ENCODE results near the gene SCFD1.
A peak's percentile ranks its signal among the peaks of the same experiment; 100 is the strongest.
"Not testable (repeated sequence)": the region's sequence is repeated elsewhere in the genome, so short reads cannot be mapped to it uniquely, and the experiment has no call there.

The SCFD1 gene

DNA sequence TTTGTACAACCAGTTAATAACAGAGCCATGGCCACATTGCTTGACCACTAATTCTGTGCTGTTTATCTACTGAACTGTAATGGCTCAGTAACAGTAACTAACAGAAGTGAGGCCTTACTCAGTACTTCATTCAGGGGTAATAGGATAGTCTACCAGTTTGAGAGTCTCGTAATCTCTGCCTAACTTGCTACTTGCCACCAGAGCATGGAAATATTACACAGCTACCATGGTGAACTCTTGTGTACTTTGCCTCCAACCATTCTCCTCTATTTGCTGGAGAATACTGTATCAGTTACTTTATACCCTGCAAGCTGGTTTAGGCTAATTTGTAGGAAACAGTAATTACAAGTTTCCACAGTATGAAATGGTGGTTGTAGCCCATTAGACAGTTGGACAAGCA, 10.6 kb downstream of the SCFD1 start:
- DNase-seq (ENCODE audit: insufficient read length, low spot score): no peak
- FAIRE-seq: peak; percentile 76
- TF ChIP-seq POU2F2 (IDR thresholded peaks at IDR 0.05; ENCODE audit: low read depth, low read length) (no peak), SPI1 (IDR thresholded peaks at IDR 0.05; ENCODE audit: low read depth, low read length) (no peak), TAF1 (IDR thresholded peaks at IDR 0.05; ENCODE audit: low read depth, low read length) (no peak), POLR2AphosphoS5 (IDR thresholded peaks at IDR 0.05; ENCODE audit: low read depth, low read length) (no peak), POLR2A (IDR thresholded peaks at IDR 0.05; ENCODE audit: low read depth, low read length) (no peak), PAX5 (IDR thresholded peaks at IDR 0.05; ENCODE audit: insufficient read depth, low read length, severe bottlenecking) (no peak)

DNA sequence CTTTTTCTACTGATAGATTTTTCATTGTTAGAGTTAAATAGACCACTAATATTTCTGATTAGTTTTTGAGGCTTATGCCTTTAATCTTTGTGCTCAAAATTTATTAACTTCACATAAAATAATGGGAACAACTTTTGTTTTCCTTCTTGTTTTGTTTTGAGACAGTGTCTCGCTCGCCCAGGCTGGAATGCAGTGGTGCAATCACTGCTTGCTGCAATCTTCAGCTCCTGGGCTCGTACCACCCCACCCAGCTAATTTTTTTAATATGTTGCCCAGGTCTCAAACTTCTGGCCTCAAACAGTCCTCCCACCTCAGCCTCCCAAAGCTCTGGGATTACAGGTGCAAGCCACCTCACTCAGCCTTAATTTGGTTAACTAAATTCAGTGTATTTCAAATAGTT, 16.8 kb downstream of the SCFD1 start:
- TF ChIP-seq PAX5 (IDR thresholded peaks at IDR 0.05; ENCODE audit: insufficient read depth, low read length, severe bottlenecking): no peak
- no peak for TF ChIP-seq SPI1 (IDR thresholded peaks at IDR 0.05; ENCODE audit: low read depth, low read length)
- no peak for TF ChIP-seq TAF1 (IDR thresholded peaks at IDR 0.05; ENCODE audit: low read depth, low read length)
- no peak for TF ChIP-seq POLR2A (IDR thresholded peaks at IDR 0.05; ENCODE audit: low read depth, low read length)
- TF ChIP-seq POLR2AphosphoS5 (IDR thresholded peaks at IDR 0.05; ENCODE audit: low read depth, low read length): no peak
- no peak for TF ChIP-seq POU2F2 (IDR thresholded peaks at IDR 0.05; ENCODE audit: low read depth, low read length)
- no peak for FAIRE-seq
- DNase-seq (ENCODE audit: insufficient read length, low spot score): no peak

DNA sequence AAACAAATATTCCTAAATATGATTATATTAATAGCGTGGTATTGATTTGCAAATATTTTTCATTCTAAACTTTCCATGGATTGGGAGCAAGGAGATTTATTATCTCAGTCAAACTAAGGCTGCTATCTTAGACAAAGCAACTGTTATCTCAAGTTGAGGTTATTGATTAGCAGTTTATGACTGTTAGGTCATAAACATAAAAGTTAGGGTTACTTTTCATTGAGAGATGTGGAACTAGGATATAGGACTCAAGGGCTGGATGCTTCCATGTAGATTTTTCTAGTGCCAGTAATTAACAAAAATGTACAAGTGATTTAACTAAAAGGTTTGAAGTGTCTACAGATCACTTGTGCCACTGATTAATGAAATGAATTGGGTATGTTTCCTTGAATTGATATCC, 19.1 kb downstream of the SCFD1 start:
- TF ChIP-seq POU2F2 (IDR thresholded peaks at IDR 0.05; ENCODE audit: low read depth, low read length) (no peak), POLR2AphosphoS5 (IDR thresholded peaks at IDR 0.05; ENCODE audit: low read depth, low read length) (no peak), POLR2A (IDR thresholded peaks at IDR 0.05; ENCODE audit: low read depth, low read length) (no peak), SPI1 (IDR thresholded peaks at IDR 0.05; ENCODE audit: low read depth, low read length) (no peak), TAF1 (IDR thresholded peaks at IDR 0.05; ENCODE audit: low read depth, low read length) (no peak), PAX5 (IDR thresholded peaks at IDR 0.05; ENCODE audit: insufficient read depth, low read length, severe bottlenecking) (no peak)
- FAIRE-seq (no peak), DNase-seq (ENCODE audit: insufficient read length, low spot score) (no peak)

DNA sequence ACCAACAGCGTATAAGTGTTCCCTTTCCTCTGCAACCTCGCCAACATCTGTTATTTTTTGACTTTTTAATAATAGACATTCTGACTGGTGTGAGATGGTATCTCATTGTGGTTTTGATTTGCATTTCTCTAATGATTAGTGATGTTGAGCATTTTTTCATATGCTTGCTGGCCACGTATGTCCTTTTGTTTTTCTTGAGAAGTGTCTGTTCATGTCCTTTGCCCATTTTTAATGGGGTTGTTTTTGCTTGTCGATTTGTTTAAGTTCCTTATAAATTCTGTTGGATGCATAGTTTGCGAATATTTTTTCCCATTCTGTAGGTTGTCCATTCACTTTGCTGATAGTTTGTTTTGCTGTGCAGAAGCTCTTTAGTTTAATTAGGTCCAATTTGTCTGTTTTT, 22.3 kb downstream of the SCFD1 start:
- DNase-seq (ENCODE audit: insufficient read length, low spot score); FAIRE-seq: not testable (repeated sequence)

DNA sequence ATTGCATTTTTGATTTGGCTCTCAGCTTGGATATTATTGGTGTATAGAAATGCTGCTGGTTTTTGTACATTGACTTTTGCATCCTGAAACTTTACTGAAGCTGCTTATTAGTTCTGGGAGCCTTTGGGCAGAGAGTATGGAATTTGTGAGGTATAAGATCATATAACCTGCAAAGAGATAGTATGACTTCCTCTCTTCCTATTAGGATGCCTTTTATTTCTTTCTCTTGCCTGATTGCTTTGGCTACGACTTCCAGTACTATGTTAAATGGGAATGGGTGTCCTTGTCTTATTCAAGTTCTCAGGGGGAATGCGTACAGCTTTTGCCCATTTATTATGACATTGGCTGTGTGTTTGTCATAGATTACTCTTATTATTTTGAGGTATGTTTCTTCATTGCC, 23.5 kb downstream of the SCFD1 start:
- DNase-seq (ENCODE audit: insufficient read length, low spot score) (no peak), FAIRE-seq (no peak)
- no peak for TF ChIP-seq POLR2A (IDR thresholded peaks at IDR 0.05; ENCODE audit: low read depth, low read length)
- no peak for TF ChIP-seq TAF1 (IDR thresholded peaks at IDR 0.05; ENCODE audit: low read depth, low read length)

DNA sequence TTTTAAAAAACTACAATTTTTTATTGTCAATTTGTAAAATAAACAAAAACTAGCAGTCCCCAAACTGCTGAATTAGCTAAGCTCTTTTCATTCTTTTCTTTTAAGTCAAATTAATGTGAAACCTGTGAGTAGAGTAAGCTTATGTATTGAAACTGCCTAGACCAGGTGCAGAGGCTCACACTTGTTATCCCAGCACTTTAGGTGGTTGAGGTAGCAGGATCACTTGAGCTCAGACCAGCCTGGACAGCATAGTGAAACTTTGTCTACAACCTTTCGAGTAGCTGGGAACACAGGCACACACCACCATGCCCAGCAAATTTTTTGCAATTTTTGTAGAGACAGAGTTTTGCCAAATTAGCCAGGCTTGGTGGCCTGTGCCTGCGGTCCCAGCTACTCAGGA, 26.4 kb downstream of the SCFD1 start:
- TF ChIP-seq PAX5 (IDR thresholded peaks at IDR 0.05; ENCODE audit: insufficient read depth, low read length, severe bottlenecking) (no peak), POU2F2 (IDR thresholded peaks at IDR 0.05; ENCODE audit: low read depth, low read length) (no peak), SPI1 (IDR thresholded peaks at IDR 0.05; ENCODE audit: low read depth, low read length) (no peak), TAF1 (IDR thresholded peaks at IDR 0.05; ENCODE audit: low read depth, low read length) (no peak), POLR2A (IDR thresholded peaks at IDR 0.05; ENCODE audit: low read depth, low read length) (no peak), POLR2AphosphoS5 (IDR thresholded peaks at IDR 0.05; ENCODE audit: low read depth, low read length) (no peak)
- DNase-seq (ENCODE audit: insufficient read length, low spot score): no peak
- no peak for FAIRE-seq

DNA sequence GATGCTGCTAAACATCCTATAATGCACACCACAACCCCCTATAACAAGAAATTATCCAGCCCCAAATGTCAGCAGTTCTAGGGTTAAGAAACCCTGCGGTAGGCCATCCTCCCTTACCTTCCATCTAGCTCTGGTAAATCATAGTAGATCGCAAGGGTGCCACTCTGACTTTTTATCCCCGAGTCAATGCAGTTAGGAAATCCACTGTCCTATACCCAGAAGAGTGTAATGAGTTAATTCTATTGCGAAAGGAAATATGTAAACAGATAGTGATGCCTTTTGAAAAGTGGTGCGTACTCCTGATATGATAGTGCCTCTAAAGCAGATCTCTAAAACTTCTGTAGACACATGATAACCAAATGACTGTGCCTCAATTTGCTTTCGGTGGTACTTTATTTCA, 29.8 kb downstream of the SCFD1 start:
- DNase-seq (ENCODE audit: insufficient read length, low spot score) (no peak), FAIRE-seq (no peak)
- no peak for TF ChIP-seq PAX5 (IDR thresholded peaks at IDR 0.05; ENCODE audit: insufficient read depth, low read length, severe bottlenecking)
- no peak for TF ChIP-seq TAF1 (IDR thresholded peaks at IDR 0.05; ENCODE audit: low read depth, low read length)
- TF ChIP-seq SPI1 (IDR thresholded peaks at IDR 0.05; ENCODE audit: low read depth, low read length): no peak
- TF ChIP-seq POLR2A (IDR thresholded peaks at IDR 0.05; ENCODE audit: low read depth, low read length): no peak
- no peak for TF ChIP-seq POLR2AphosphoS5 (IDR thresholded peaks at IDR 0.05; ENCODE audit: low read depth, low read length)
- TF ChIP-seq POU2F2 (IDR thresholded peaks at IDR 0.05; ENCODE audit: low read depth, low read length): no peak

DNA sequence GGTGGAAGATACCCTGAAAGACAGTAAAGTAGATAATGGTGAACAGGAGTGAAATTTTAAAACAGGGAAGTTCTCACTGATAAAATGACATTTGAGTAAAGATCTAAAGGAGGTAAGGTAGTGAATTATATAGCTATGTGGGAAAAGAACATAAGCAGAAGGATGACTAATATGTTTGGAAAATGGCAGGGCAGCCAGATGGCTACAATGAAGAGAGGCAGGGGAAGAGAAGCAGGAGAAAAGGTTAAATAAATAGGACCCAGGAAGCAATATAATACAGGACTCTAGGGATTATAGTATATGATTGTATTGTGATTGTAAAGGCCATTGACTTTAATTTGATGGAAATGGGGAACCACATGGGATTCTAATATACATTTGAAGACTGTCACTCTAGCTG, 33.0 kb downstream of the SCFD1 start:
- FAIRE-seq: no peak
- no peak for DNase-seq (ENCODE audit: insufficient read length, low spot score)
- no peak for TF ChIP-seq PAX5 (IDR thresholded peaks at IDR 0.05; ENCODE audit: insufficient read depth, low read length, severe bottlenecking)
- no peak for TF ChIP-seq POLR2A (IDR thresholded peaks at IDR 0.05; ENCODE audit: low read depth, low read length)
- no peak for TF ChIP-seq POU2F2 (IDR thresholded peaks at IDR 0.05; ENCODE audit: low read depth, low read length)
- no peak for TF ChIP-seq SPI1 (IDR thresholded peaks at IDR 0.05; ENCODE audit: low read depth, low read length)
- TF ChIP-seq TAF1 (IDR thresholded peaks at IDR 0.05; ENCODE audit: low read depth, low read length): no peak
- TF ChIP-seq POLR2AphosphoS5 (IDR thresholded peaks at IDR 0.05; ENCODE audit: low read depth, low read length): no peak

DNA sequence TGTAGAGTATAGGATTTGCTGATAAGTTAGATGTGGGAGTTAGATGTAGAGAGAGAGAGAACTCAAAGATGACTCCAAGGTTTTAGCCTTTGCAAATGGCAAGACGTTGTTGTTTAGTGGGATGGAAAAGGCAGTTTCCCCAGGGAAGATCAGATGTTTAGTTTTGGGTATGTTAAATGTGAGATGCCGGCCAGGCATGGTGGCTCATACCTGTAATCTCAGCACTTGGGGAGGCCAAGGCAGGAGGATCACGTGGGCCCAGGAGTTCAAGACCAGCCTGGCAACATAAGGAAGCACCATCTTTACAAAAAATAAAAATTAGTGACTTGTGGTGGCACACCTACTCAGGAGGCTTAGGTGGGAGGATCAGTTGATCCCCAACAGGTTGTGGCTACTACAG, 33.5 kb downstream of the SCFD1 start:
- no peak for TF ChIP-seq POLR2A (IDR thresholded peaks at IDR 0.05; ENCODE audit: low read depth, low read length)
- no peak for TF ChIP-seq SPI1 (IDR thresholded peaks at IDR 0.05; ENCODE audit: low read depth, low read length)
- TF ChIP-seq POLR2AphosphoS5 (IDR thresholded peaks at IDR 0.05; ENCODE audit: low read depth, low read length): no peak
- no peak for TF ChIP-seq PAX5 (IDR thresholded peaks at IDR 0.05; ENCODE audit: insufficient read depth, low read length, severe bottlenecking)
- no peak for TF ChIP-seq POU2F2 (IDR thresholded peaks at IDR 0.05; ENCODE audit: low read depth, low read length)
- no peak for TF ChIP-seq TAF1 (IDR thresholded peaks at IDR 0.05; ENCODE audit: low read depth, low read length)
- no peak for DNase-seq (ENCODE audit: insufficient read length, low spot score)
- no peak for FAIRE-seq

DNA sequence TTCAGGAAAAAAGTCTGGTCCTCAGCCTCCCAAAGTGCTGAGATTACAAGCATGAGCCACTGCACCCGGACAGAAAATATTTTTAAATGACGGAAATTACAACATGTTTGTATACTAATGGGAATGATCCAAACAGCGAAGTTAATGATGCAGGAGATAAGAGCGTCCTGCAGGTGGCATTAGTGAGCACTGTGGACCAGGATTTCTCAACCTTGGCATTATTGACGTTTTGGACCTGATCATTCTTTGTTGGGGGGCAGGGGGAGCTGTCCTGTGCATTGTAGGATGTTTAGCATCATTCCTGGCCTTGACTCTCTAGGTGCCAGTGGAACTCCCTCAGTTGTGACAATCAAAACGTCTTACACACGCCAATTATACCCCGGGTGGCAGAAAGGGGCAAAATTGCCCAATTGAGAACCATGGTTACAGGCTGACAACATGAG, 34.1 kb downstream of the SCFD1 start:
- FAIRE-seq (peak; percentile 75), DNase-seq (ENCODE audit: insufficient read length, low spot score) (no peak)
- TF ChIP-seq PAX5 (IDR thresholded peaks at IDR 0.05; ENCODE audit: insufficient read depth, low read length, severe bottlenecking) (no peak), TAF1 (IDR thresholded peaks at IDR 0.05; ENCODE audit: low read depth, low read length) (no peak), SPI1 (IDR thresholded peaks at IDR 0.05; ENCODE audit: low read depth, low read length) (no peak), POLR2AphosphoS5 (IDR thresholded peaks at IDR 0.05; ENCODE audit: low read depth, low read length) (no peak), POU2F2 (IDR thresholded peaks at IDR 0.05; ENCODE audit: low read depth, low read length) (no peak), POLR2A (IDR thresholded peaks at IDR 0.05; ENCODE audit: low read depth, low read length) (no peak)
